Inflammatory macrophage treated with lipopolysaccharide for 1 hour (primary cell): ENCODE measurements around the gene COL20A1.
"Not testable (repeated sequence)": the region's sequence is repeated elsewhere in the genome, so short reads cannot be mapped to it uniquely, and the experiment has no call there.

Experiments
- DNase-seq, 2 donors: peaks; one replicate each; pipeline ENCODE4 v3.0.0-alpha.2; 2020 to 2022

COL20A1 gene

DNA sequence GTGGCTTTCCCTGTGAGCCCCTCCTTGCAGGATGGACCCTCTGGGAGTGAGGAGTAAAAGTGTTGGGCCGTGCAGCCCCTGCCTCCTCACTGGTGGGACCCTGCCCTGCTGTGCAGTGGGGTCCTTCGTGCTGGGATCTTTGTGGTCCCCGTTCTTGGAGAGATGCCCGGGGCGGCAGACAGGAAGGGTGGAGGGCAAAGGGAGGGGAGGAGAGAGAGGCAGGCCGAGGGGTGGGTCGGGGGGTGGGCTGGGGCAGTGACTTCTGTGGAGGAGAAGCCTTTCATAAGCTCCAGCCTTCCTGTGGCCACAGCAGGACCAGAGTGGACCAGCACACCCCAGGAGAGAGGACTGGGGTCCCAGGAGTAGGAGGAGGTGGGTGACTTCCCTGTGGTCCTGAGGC is at the start of gene COL20A1:
COL20A1 (plus strand) TSS at position 283 of the 400 bp plus-strand sequence. CDS start 1,922 bp downstream, outside the sequence.
- no peak for DNase-seq

DNA sequence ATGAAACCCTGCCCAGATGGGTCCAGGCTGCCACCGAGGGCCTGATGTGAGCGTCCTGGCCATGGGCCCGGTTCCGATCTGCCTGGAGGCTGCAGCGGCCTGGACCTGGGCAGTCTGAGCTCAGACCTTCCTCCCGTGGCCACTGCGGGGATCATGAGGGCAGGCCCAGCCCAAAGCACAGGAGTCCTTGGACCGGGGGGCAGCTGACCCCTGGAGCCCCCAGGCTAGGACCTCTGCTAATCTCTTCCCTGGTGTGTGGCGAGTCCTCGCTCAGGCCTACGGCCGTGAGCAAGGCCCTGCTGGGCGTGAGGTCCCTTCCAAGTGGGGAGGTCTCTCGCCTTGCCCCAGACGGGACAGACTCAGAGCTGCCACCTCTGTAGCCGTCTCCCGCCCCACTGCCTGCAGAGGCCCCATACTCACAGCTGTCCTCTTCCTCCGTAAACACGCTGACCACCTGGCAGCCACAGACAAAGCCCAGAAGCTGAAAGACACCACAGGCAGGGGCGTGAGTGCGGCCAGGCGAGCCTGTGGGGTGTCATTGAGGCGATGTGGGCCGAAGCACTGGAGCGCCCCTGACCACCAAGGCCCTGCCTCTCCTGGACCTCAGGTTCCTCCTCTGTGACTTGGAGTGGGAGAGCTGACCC is 49.3 kb upstream of the COL20A1 start:
- DNase-seq: no peak

DNA sequence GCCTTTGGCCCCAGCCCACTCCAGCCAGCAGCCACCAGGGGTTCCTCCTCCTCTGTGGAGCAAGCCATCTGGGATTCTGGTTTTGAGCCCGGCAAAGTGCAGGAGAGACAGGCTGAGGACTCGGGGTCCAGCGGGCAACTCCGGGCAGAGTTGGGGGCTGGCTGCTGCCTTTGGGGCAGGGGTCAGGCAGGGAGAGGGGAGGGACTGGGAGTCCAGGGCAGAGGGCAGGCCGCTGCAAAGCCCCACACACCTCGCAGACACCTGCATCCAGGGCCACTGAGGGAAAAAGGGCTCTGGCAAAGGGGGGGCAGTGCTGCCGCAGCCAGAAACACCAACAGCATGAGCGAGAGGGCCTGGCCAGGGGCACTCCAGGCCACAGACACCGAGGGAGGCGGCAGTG is 48.5 kb upstream of the COL20A1 start:
- no peak for DNase-seq

DNA sequence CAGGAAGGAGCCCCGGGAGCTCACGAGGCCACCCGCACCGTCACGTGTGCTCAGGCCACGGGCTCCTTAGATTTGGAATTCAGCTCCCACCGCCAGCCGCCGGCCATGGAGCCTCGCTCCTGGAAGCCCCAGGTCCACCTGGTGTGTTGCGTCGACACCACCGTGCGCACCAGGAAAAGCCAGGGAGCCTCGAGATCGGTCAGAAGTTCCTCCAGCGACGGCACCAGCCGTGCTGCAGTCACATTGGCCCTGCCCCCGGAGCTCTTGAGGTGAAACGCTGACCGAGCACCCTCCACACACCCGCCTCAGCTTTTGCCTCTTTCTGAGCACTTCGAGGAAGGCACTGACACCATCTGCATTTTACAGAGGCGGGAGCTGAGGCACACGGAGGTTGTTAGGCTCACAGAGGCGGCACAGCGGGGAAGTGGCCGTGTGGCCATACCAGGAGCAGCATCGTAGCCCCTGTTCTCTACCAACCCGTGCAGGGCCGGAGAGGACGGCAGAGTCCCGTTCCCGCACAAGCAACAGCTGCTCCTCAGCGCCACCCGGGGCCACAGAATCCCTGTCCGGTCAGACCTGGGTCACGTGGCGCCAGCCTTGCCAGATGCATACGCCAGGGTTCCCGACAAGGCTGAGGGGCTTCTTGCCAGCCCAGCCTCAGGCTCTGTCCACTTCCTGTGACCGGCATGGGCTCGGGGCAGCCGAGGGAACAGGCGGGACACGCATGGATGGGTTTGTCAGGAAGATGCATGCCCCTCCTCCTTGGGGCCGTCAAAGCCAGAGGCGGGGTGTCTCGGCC is 46.3 kb upstream of the COL20A1 start:
- no peak for DNase-seq

DNA sequence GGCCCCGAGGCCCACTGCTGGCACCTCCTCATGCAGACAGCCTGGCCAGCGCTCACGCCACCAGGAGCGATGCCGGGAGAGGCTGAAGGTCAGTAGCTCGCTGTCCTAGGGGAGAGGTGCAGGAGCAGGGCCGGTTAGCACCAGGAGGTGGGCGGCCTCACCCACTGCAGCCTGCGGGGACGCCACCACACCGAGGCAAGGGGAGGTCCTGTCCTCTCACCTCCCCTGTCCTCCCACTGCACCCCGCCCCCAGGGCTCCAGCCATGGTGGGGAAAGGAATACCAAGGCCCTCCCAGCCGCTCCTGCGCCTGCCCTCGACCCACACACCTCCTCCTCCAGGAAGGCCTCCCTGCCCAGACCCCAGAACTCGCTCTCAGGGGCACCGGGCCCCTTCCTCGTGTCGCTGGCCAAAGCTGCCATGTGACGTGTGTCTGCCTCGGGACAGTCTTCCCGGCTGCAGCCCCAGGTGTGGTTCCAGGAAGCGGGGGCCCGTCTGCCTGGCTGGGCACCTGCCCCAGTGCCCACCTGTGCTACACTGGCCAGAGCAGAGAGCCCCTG is 45.2 kb upstream of the COL20A1 start:
- DNase-seq: no peak

DNA sequence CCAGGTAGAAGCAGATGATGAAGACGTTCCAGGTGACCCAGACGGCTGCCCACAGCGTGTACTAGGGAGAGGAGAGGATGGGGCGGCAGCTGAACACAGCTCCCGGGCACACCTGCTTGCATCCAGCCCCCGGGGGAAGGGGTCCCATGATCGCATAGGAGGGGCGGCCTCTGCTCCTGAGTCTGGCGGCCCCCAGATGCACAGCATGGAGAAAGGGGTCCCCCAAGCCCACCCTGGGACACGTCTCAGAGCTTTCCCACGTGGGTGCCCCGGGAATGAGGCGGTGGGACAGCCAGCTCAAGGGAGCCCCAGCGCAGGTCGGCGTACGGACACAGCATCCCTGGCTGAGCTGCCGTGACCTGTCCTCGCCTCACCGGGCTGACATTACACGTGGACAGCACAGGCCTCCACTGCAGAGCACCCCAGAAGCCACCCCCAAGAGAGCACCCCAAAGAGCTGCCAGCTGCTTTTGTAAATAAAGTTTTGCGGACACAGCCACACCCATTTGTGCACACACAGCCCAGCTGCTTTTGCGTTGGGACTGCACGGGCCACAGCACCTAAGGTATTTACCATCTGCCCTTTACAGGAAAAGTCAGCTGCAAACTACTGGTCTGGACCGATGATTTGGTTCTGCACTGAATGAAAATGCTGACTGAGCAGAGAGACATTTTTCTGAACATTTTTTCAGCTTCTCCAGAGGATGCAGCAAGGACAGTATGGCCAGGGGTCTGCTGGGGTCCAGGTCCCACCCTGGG is 44.0 kb upstream of the COL20A1 start:
- no peak for DNase-seq

DNA sequence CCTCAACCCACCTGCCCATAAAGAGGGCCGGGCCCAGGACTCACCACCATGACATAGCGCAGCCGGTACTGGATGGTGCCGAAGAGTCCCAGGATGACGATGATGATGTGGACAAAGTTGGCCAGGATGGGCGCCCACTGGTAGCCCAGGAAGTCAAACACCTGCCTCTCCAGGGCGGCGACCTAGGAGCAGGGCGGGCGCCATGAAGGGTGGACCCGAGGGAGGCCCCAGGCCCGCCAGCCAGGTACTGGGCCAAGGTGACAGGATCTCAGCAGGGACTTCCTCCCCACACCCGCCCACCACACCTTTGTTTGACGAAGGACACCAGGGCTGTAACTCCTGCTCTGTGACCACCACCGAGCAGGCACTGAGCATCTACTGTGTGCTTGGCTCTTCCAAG is 43.1 kb upstream of the COL20A1 start:
- DNase-seq: no peak

DNA sequence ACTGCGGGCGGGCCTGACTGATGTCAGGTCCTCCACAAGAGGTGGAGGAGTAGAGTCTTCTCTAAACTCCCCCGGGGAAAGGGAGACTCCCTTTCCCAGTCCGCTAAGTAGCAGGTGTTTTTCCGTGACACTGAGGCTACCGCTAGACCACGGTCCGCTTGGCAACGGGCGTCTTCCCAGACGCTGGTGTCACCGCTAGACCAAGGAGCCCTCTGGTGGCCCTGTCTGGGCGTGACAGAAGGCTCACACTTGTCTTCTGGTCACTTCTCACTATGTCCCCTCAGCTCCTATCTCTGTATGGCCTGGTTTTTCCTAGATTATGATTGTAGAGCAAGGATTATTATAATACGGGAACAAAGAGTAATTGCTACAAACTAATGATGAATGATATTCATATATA is 41.6 kb upstream of the COL20A1 start:
- DNase-seq: not testable (repeated sequence)

DNA sequence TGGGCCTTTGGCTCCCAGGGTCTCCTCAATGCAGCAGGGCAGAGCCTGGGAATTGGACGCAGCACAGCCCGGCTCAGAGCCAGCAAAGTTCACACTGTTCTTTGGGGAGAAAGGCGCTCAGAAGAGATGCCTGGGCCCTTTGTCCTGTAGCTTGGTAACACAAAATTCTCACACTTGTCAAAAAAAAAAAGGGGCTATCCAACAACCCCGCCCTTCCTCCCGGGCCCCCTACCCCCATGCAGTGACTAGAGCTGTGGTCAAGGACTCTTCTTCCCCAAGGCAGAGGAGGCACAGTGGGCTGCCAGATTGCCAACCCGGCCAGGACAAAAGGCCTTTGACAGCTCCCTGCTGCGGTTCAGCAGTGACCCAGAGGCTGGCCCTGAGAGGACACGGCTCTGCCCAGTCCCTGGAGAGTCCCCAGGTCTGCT is 40.7 kb upstream of the COL20A1 start:
- DNase-seq: no peak

DNA sequence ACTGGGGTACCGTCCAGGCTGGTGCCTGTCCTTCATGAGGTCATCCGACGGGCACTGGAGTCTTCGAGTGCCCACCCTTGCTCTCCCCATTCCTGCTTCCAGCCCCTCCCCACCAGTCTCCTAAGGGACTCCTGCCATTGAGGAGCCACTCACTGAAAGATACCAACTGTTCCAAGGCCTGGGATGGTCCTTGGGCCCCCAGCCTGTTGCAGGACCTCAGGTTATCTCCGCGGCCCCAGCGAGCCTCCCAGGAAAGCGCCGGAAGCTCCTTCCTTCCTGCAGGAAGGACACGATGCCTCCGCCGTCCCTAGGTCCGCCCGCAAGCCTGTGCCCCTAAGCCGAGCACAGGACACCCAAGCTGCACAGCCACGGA is 39.9 kb upstream of the COL20A1 start:
- DNase-seq: no peak

DNA sequence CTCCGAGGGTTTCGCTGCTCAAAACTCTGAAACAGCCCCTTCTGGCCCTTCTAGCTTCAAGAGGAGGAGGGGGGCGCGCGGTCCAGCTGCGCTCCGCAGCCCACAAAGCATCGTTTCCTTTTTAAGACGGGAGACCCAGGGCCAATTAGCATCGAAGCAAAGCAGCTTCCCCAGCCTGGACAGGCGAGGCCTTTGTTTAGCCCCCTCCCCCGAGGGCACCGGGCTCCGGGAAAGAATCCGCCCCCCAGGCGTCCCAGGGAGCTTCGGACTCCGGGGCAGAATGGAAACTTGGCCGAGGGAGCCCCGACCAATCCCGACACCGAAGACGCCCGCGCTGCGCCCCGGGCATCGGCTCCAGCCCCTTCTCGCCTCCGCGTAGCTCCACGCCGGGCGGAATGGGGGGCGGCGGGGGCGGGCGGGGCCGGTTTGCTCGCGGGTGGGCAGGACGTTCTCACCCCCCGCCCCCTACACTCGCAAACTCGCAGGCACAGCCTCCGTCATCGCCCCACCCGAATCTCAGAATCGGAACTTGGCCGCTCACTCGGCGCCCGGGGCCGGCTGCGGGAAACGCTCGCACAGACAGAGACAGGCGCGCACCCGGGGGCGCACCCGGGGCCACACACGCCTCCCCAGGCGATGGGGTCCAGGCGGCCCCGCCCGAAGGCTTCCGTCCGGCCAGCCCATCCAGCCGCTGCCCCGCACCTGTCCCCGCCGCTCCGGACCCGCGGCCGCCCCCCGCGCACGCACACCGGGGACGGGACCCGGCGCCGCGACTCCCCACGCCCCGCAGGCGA is 39.4 kb upstream of the COL20A1 start:
- DNase-seq: no peak

DNA sequence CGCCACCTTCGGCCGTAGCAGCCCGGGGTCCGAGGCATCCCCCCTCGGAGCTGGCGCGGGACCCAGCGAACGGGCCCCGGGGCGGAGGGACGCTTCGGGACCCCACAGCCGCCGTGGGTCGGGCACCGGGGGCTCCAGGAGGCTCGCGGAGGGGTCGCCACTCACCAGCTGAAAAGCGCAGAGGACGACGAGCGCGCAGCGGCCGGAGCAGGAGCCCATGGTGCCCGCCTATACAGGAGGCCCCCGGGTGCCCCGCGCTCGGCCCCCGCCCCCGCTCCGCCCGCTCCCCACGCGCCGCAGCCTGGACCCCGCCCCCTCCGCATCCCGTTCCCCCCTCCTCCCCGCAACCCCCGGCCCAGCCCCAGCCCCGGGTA is 38.8 kb upstream of the COL20A1 start, which contains the start of gene NKAIN4:
NKAIN4 (minus strand) TSS at position 232 of the 374 bp plus-strand sequence; CDS start at position 219, 13 bp downstream.
- no peak for DNase-seq

DNA sequence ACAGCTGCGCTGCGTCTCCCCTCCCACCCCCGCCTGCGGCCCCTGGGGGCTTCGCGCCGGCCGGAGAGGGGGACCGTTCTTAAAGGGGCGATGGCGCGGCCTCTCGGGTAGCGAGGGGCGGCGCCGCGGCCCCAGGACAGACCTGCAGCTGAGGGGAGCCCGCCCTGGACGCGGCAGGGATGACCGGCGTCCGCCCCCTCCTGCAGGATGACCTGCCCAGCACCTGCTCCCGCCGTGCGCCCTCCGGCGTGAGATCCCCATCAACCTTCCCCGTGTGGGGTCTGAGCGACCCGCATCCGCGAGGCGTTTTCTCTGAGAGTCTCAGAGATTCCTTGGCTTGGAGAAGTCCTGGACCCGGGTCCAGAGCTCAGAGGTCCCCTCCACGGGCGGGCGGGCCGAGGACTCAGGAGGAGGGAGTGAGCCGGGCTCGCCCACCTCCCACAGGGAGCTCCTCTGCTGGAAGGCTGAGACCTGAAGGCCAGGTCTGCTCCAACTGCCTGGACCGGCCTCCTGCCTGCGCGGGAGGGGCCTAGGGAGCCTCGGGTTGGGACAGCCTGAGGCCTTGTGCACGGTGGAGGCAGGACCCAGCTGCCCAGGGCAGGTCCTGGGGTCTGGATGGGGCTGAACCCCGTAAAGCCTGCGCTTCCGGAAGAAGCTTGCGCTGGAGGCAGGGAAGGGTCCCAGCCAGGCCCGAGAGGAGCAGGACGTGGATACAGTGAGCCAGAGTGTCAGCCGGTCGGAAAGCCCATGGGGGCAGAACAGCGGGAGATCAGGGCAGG is 38.2 kb upstream of the COL20A1 start:
- DNase-seq: no peak

DNA sequence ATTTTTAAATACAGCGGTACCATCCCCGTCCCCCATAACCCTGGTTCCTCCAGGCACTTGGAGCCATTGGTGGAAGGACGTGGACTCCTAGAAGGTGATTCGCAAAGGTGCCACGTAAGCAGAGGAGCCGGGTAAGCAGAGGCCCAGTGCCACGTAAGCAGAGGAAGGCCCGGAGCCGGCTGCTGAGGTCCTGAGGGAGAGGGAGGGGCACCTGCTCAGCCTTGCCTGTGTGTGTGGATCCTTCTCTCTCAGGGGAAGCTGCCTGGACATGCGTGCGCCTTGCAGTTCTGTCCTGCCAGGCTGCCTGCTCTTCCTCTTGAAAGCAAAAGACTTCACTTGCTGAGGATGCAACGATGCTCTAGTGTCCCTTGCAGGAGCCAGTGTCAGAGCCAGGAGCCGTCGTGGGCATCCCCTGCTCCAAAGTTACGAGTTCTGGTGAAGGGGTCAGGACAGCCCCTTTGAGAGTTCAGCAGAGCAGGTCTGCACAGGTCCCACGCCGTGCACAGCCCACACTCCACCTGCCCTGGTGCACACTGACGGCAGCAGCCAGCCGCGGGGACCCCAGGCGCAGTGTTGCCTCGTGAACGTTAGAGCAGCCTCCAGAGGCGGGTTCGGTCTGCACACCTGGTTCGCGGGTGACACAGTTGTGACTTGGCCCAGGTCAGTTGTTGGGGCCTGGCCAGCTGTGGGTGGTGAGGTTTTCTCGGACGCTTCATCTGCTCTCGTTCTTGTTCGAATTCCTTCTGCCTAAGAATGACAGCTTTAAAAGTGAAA is 36.9 kb upstream of the COL20A1 start:
- no peak for DNase-seq

DNA sequence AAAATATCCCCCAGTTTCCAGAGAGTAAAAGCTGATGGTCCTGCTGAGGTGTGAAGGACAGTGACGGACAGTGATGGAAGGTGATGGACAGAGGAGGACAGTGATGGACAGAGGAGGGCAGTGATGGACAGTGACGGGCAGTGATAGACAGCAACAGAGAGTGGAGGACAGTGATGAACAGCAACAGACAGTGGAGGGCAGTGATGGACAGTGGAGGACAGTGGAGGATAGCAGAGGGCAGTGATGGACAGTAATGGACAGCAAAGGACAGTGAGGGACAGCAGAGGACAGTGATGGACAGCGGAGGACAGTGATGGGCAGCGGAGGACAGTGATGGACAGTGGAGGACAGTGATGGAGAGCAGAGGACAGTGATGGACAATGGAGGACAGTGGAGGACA is 36.0 kb upstream of the COL20A1 start:
- DNase-seq: no peak

DNA sequence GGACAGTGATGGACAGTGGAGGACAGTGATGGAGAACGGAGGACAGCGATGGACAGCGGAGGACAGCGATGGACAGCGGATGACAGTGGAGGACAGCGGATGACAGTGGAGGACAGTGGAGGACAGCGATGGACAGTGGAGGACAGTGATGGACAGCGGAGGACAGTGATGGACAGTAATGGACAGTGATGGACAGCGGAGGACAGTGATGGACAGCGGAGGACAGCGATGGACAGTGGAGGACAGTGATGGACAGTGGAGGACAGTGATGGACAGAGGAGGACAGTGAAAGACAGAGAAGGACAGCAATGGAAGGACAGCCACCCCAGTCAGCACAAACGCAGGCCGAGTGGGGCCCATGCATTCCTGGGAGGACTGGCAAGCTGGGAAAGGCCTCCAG is 35.4 kb upstream of the COL20A1 start:
- no peak for DNase-seq

DNA sequence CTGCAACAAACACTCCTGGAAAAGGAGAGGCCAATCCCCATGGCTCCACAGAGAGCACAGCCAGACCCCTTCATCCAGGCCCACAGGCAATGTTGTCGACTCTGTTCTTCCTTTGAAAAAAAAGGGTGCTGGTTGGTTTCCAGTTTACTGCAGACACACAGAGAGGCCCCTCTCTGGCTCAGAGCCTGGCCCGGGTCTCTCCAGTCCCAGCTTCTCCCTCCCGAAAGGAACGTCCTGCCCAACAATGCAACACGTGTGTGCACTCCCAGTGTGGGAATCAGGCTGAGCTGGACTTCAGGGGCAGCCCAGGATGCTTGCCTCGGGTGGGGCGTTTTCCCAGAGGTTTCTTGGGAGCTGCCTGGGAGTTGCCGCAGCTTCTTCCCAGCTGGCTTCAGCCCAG is 34.2 kb upstream of the COL20A1 start:
- DNase-seq: no peak

DNA sequence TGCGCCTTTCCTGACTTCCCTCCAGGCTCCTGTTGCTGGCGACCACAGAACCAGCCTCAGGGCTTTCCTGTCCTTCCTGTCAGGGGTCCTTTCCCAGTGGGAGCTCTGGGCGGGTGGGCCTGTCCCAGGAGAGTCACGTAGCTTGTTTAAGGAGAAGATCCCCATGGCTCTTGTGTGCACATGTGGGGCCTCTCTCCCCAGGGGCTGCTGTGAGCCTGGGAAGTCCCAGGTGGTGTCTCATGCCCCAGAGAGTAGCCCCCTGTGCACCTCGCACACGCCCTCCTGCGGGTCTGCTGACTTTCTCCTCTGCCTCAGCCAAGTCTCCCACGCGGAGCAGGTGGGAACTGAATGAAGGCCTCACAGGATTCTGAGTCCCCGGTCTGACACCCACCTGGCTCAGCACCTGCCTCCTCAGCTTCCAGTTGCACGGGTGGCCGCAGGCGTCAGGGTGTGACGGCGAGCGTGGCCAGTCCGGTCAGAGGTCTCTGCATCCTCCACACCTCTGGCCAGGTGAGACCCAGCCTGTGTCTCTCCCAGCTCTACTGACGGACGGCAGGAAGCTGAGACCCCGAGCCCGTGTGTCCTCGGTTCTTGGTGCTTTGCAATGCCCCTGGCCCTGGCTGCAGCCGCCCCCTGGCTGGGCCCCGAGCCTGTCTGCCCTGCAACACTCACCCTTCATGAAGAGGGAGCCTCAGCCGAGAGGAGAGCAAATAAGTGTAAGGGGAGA is 33.1 kb upstream of the COL20A1 start:
- no peak for DNase-seq

DNA sequence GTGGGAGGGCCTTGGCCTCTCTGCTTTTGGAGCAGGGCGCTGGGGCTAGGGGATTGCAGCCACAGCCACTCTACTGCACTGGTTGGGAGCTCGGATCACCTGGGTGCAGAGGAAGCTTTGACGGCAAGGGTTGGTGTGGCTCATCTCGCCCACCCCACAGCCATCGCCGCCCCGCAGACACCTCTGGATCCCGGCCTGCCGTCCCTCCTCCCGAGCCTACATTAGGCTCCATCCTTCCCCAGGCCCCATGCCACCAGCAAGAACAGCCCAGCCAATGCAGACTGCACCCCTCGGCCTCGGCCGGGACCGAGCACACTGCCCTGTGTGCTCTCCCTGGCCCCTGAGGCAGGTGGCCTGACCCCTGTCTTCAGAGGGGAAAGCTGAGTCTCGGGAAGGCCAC is 32.5 kb upstream of the COL20A1 start:
- no peak for DNase-seq
